Activated CD8-positive, alpha-beta T cell treated with anti-CD3 and anti-CD28 coated beads for 36 hours (primary cell): ENCODE data around the gene TAF5L. TPM values are rescaled to one million over a fixed set of nuclear protein-coding genes. Genes with fewer than 3 reads are reported as not detected.

Experiments used
- ATAC-seq: fragments of 200-7000 bp; cut with Tn5 transposase; one replicate; pipeline ENCODE4 v1.10.0; 2021; ENCODE audit warnings: mild to moderate bottlenecking, moderate library complexity
- CTCF ChIA-PET: fragments of 350-600 bp; sonication (Branson Sonifier 250); formaldehyde crosslinking; loops from one replicate; lab custom pipeline; 2021; ENCODE audit warnings: antibody characterized with exemption; lab: Charles Lee
- POLR2A ChIA-PET: fragments of 350-600 bp; sonication (Branson Sonifier 250); formaldehyde crosslinking; loops from one replicate; lab custom pipeline; 2021; ENCODE audit warnings: antibody characterized with exemption; lab: Charles Lee
- DNase-seq: peaks from one replicate; pipeline ENCODE4 v3.0.0-alpha.2; 2020
- H3K27ac Mint-ChIP-seq: one replicate; pipeline ENCODE4 v1.8.0; 2021; ENCODE audit warnings: mild to moderate bottlenecking, mixed read lengths
- H3K27me3 Mint-ChIP-seq: one replicate; pipeline ENCODE4 v1.8.0; 2021; ENCODE audit warnings: mixed read lengths
- H3K36me3 Mint-ChIP-seq: one replicate; pipeline ENCODE4 v1.8.0; 2021; ENCODE audit warnings: low read depth, mixed read lengths
- H3K4me1 Mint-ChIP-seq: one replicate; pipeline ENCODE4 v1.8.0; 2021; ENCODE audit warnings: low read depth, mixed read lengths
- H3K4me3 Mint-ChIP-seq: one replicate; pipeline ENCODE4 v1.8.0; 2021; ENCODE audit warnings: mild to moderate bottlenecking, moderate library complexity, mixed read lengths
- H3K9me3 Mint-ChIP-seq: one replicate; pipeline ENCODE4 v1.8.0; 2021; ENCODE audit warnings: mixed read lengths
- CTCF ChIP-seq: fragments of 200-600 bp; IDR thresholded peaks from one replicate; pipeline ENCODE4 v1.8.0; 2022; ENCODE audit warnings: antibody characterized with exemption, mild to moderate bottlenecking
- intact Hi-C: fragments of 100-400 bp; cut with micrococcal nuclease; formaldehyde crosslinking; loops from one replicate; pipeline ENCODE4 v1.10.0; 2022
- total RNA-seq, 2 experiments: library from RNA; stranded (reverse); gene quantifications; one replicate each; pipeline ENCODE4 v1.2.3, GENCODE V29; 2021

TAF5L gene
- total RNA-seq, 2 experiments from 2014 or later = 17.7 to 19.5 TPM

GRCh38 chr1:229590119-229590518 lies 35.8 kb downstream of the TAF5L start:
- H3K27me3 Mint-ChIP-seq = no peaks in the 10 kb centered on the region
- POLR2A ChIA-PET = no interaction called here
- ATAC-seq (no peak), DNase-seq (no peak)
- no peaks in the 10 kb centered on the region for H3K9me3 Mint-ChIP-seq
- no peak overlapping the region for H3K4me3 Mint-ChIP-seq
- H3K36me3 Mint-ChIP-seq = peaks cover 19% of the 10 kb centered on the region
- peaks cover 2% of the 10 kb centered on the region for H3K4me1 Mint-ChIP-seq
- TF ChIP-seq CTCF = no peak
- intact Hi-C loops = no loop called here
- CTCF ChIA-PET = no interaction called here
- no peak overlapping the region for H3K27ac Mint-ChIP-seq

GRCh38 chr1:229585338-229585737 lies 40.6 kb downstream of the TAF5L start:
- no peak for TF ChIP-seq CTCF
- ChIA-PET CTCF (interaction anchor here (1.1 kb wide), 1 partner anchor 26 kb away, joined by 3 read pairs; no protein-coding TSS in a partner anchor), POLR2A (no interaction called here)
- H3K9me3 Mint-ChIP-seq = no peaks in the 10 kb centered on the region
- H3K27me3 Mint-ChIP-seq = no peaks in the 10 kb centered on the region
- H3K27ac Mint-ChIP-seq = no peak overlapping the region
- H3K4me3 Mint-ChIP-seq = no peak overlapping the region
- no peak for ATAC-seq
- peaks cover 2% of the 10 kb centered on the region for H3K4me1 Mint-ChIP-seq
- H3K36me3 Mint-ChIP-seq = no peaks in the 10 kb centered on the region
- intact Hi-C loops = no loop called here
- DNase-seq = no peak

GRCh38 chr1:229582715-229583114 lies 43.2 kb downstream of the TAF5L start:
- intact Hi-C loops = no loop called here
- ChIA-PET CTCF (no interaction called here), POLR2A (no interaction called here)
- Mint-ChIP-seq H3K4me3 (no peak overlapping the region), H3K36me3 (no peaks in the 10 kb centered on the region), H3K4me1 (peaks cover 2% of the 10 kb centered on the region), H3K27me3 (no peaks in the 10 kb centered on the region), H3K27ac (no peak overlapping the region), H3K9me3 (no peaks in the 10 kb centered on the region)
- DNase-seq (no peak), ATAC-seq (no peak)
- no peak for TF ChIP-seq CTCF

GRCh38 chr1:229582011-229582694 lies 43.8 kb downstream of the TAF5L start:
- Mint-ChIP-seq H3K4me1 (peaks cover under 1% of the 10 kb centered on the region), H3K36me3 (no peaks in the 10 kb centered on the region), H3K27ac (no peak overlapping the region), H3K27me3 (no peaks in the 10 kb centered on the region), H3K9me3 (no peaks in the 10 kb centered on the region), H3K4me3 (no peak overlapping the region)
- DNase-seq (no peak), ATAC-seq (no peak)
- POLR2A ChIA-PET = no interaction called here
- CTCF ChIA-PET = no interaction called here
- TF ChIP-seq CTCF = no peak
- intact Hi-C loops = no loop called here

GRCh38 chr1:229581485-229581884 lies 44.4 kb downstream of the TAF5L start:
- intact Hi-C loops = no loop called here
- POLR2A ChIA-PET = no interaction called here

More at GRCh38 chr1:229581485-229581884, 44.4 kb downstream of the TAF5L start:
- DNase-seq (no peak), ATAC-seq (no peak)
- CTCF ChIA-PET = no interaction called here
- no peak for TF ChIP-seq CTCF
- no peaks in the 10 kb centered on the region for H3K36me3 Mint-ChIP-seq
- no peaks in the 10 kb centered on the region for H3K4me1 Mint-ChIP-seq
- no peaks in the 10 kb centered on the region for H3K9me3 Mint-ChIP-seq
- H3K27me3 Mint-ChIP-seq = no peaks in the 10 kb centered on the region
- no peak overlapping the region for H3K27ac Mint-ChIP-seq
- no peak overlapping the region for H3K4me3 Mint-ChIP-seq
